Mammary epithelial cell (primary cell): Measurements from ENCODE around the gene DKK3.

Experiments
- CTCF ChIP-seq, 2 donors: IDR thresholded peaks in 1 of 2; conservative IDR thresholded peaks in 1 of 2; 2 replicates each; pipeline ENCODE4 v1.5.1; 2011 to 2012; ENCODE audit warnings: inconsistent platforms in 2 of 2, low read length in 2 of 2, mild to moderate bottlenecking in 2 of 2, control low read depth in 1 of 2, low read depth in 1 of 2; ENCODE audit not compliant: insufficient read depth in 1 of 2; ENCODE audit errors: extremely low read depth in 1 of 2
- EZH2 ChIP-seq: IDR thresholded peaks from 2 replicates; pipeline ENCODE4 v1.6.1; 2012; ENCODE audit warnings: low read length, inconsistent platforms, borderline replicate concordance

DNA sequence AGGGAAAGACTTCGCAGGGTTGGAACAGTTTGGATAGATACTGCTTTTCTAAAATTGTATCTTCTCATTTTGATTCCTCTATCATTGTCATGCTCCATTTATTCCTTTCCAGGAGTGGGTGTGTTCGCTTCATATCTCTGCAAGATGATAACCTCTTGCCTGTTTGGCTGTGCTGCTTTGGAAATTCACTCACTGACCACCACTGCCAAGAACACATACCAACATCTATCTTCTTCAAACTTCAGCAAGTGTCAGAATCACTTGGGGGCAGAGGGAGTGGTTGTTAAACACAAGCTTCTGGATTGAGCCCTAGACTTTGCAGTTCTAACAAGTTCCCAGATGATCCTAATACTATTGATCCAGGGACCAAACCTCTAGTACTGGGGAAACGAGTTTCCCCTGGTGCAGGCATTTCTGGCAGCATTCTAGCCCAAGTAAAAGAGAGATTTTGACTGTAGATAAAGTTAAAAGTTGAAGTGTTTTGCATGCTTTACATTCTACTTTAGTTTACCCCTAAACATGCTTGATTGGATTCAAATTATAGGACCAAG lies 11.5 kb upstream of the DKK3 start:
- no peak for TF ChIP-seq CTCF (conservative IDR thresholded peaks at IDR 0.05 in 1 of 2, IDR thresholded peaks at IDR 0.05 in 1 of 2; ENCODE audit: extremely low read depth in 1 of 2, insufficient read depth in 1 of 2, low read depth in 1 of 2, low read length in 2 of 2)
- TF ChIP-seq EZH2, result no peak
